GM12891 (cell line): ENCODE data around the gene SCAP.
"Not testable (repeated sequence)": the region's sequence is repeated elsewhere in the genome, so short reads cannot be mapped to it uniquely, and the experiment has no call there.

Experiments
- DNase-seq: peaks from one replicate; pipeline ENCODE4 v3.0.0; 2011; ENCODE audit warnings: low spot score; ENCODE audit not compliant: insufficient read length
- FAIRE-seq: peaks from 2 replicates; lab custom pipeline; 2011; peaks lifted over from hg19 to GRCh38; lab: Jason Lieb, UNC
- PAX5 ChIP-seq: IDR thresholded peaks from 2 replicates; pipeline ENCODE4 v1.6.1; 2011; ENCODE audit warnings: low read length, moderate library complexity, mild to moderate bottlenecking; ENCODE audit not compliant: insufficient read depth, severe bottlenecking
- POLR2A ChIP-seq: IDR thresholded peaks from 2 replicates; pipeline ENCODE4 v1.6.1; 2011; ENCODE audit warnings: low read depth, low read length, control low read depth
- POLR2AphosphoS5 ChIP-seq: IDR thresholded peaks from 2 replicates; pipeline ENCODE4 v1.6.1; 2011; ENCODE audit warnings: low read depth, low read length, control low read depth
- POU2F2 ChIP-seq: IDR thresholded peaks from 2 replicates; pipeline ENCODE4 v1.6.1; 2011; ENCODE audit warnings: low read depth, mild to moderate bottlenecking, control low read depth, low read length, moderate library complexity
- SPI1 ChIP-seq: IDR thresholded peaks from 2 replicates; pipeline ENCODE4 v1.6.1; 2011; ENCODE audit warnings: low read depth, low read length, control low read depth
- TAF1 ChIP-seq: IDR thresholded peaks from 2 replicates; pipeline ENCODE4 v1.6.1; 2011; ENCODE audit warnings: low read depth, low read length, control low read depth

The SCAP gene

DNA sequence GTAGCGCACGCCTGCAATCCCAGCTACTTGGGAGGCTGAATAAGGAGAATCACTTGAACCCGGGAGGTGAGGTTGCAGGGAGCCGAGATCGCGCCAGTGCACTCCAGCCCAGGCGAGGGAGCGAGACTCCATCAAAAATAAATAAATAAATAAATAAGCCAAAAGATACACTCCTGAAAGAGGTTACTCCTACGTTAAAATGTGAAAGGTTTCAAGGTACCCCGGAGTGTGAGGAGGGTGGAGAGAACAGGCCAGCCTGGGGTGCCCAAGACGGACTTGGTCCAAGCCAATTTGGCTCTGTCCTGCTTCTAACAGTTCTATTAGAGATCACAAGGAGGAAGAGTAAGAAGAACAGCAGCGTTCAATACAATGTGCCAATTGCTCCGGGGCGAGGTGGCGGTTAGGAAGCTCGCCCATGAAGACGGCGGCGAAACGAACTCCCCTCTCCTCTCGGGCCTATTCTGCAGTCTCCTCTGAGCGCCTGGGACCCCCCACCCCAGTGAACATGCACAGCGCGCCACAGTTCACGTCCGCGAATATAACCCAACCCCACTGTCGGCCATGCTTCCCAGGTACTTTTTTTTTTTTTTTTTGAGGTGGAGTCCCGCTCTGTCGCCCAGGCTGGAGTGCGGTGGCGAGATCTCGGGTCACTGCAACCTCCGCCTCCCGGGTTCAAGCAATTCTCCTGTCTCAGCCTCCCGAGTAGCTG is 36.8 kb upstream of the SCAP start:
- DNase-seq (no peak), FAIRE-seq (no peak)
- no peak; the same call in 1 of the 2 replicates for TF ChIP-seq POLR2AphosphoS5
- TF ChIP-seq PAX5 = no peak
- no peak; the same call in 1 of the 2 replicates for TF ChIP-seq TAF1
- no peak for TF ChIP-seq POU2F2
- TF ChIP-seq SPI1 = no peak
- no peak; the same call in 1 of the 2 replicates for TF ChIP-seq POLR2A

DNA sequence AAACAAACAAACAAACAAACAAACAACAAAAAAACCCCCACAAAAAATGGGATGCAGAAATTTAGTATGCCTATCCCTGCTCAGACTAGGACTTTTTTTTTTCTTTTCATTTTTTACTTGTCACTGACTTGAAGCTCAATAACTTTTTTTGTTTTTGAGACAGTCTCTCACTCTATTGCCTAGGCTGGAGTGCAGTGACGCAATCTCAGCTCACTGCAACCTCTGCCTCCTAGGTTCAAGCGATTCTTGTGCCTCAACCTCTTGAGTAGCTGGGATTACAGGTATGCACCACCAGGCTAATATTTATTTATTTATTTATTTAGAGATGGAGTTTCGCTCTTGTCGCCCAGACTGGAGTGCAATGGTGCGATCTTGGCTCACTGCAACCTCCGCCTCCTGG is 29.5 kb upstream of the SCAP start:
- not testable (repeated sequence) for FAIRE-seq, DNase-seq

DNA sequence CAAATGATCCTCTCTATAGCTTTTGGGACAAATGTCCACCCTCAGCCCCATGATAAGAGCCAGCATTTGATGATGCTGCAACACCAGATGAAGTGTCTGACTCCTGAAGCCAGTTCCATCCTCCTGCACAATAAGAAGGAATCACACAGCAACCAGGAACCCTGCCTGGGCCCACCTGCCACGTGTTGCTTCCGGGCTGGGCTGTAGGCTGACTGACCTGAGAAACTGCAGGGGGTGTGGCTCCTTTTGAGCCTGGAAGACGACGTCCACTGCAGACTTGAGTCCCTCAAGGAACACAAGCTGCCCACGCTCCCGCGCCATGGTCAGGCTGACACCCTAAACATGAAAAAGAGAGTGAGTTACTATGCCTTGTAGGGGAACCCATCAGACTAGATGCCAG is 28.4 kb upstream of the SCAP start:
- no peak for FAIRE-seq
- DNase-seq = no peak
- no peak for TF ChIP-seq POU2F2
- TF ChIP-seq SPI1 = no peak
- no peak for TF ChIP-seq PAX5
- no peak for TF ChIP-seq TAF1
- no peak for TF ChIP-seq POLR2A
- no peak for TF ChIP-seq POLR2AphosphoS5

DNA sequence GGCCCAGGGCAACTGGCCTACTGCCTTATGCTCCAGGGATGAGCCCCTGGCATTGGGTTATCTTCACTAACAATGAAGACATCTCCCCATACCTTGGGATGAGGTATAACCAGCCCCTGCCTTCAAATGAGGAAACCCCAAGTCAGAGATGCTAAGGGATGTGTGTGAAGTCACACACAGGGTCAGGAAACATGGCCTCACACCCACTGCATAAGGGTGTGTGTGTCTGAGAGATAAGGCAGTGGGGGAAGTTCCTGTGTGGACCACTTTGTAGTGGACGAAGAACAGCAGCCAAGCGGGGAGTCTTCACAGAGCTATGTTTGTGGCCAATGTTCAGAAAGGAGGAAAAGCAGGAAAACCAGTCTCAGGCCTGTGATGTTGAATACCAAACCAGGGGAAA is 27.3 kb upstream of the SCAP start:
- no peak for TF ChIP-seq TAF1
- TF ChIP-seq POLR2AphosphoS5 = no peak
- TF ChIP-seq POLR2A = no peak
- TF ChIP-seq POU2F2 = no peak
- no peak for TF ChIP-seq PAX5
- TF ChIP-seq SPI1 = no peak
- no peak for FAIRE-seq

DNA sequence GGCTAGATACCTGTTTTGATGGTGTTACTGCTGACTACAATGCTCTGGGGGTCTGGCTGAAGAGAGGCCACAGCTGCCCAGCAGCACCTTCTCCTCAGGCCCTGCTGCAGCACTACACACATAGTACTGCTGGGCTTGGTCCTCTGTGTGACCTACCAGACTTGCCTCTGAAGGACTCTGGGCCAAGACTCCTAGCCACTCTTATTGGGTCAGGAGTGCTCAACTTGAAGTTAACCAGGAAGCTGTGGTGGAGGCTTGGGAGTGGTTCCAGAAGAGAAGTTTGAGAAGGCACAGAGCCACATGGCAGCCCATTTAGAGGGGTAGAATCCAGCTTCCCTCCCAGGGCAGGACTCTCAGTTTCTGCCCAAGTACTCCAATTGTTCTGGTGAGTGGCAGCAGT is 21.2 kb upstream of the SCAP start:
- DNase-seq (no peak), FAIRE-seq (no peak)
- TF ChIP-seq POLR2AphosphoS5 (no peak), TAF1 (no peak), PAX5 (no peak), POLR2A (no peak), SPI1 (no peak), POU2F2 (no peak)

More for the DNA sequence above, 27.3 kb upstream of the SCAP start:
- no peak for DNase-seq

DNA sequence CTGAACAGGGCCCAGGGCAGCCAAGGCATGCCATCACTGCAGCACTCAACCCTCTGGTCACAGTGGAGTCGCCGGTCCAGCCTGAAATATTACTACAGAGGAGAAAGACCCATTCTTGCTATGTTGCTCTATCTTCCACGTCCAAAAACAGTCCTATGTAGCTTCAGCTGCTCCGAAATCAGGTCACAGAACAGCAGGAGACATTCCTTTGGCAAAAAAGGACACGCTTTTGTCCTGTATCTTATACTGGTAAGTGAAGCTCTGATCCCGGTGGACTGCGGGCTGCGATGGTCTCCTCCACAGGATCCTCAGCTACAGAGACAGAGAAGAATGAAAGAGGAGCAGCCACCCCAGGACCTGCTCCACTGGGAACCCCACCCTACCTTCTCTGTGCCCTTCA is 20.1 kb upstream of the SCAP start:
- FAIRE-seq (no peak), DNase-seq (no peak)
- TF ChIP-seq PAX5 (no peak), POLR2AphosphoS5 (no peak), TAF1 (no peak), POLR2A (no peak), POU2F2 (no peak), SPI1 (no peak)

DNA sequence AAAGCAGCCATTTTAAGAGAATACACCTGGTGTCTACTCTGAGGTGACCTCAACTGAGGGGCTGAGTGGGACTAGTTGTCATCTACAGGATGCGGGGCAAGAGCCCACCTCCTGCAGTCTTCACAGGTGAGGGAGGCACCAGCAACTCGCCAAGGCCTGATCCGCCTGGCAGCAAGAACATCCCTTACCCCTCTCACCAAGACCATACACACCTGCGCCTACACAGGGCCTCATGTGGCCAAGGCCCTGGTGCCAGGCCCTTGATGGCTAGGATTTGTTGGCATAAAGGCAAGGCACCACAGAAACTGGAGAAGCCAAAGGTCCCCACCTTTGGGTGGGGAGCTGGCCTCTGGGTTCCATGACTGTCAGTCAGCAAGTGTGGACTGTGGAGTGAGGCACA is 19.4 kb upstream of the SCAP start:
- no peak for FAIRE-seq
- no peak for TF ChIP-seq POLR2AphosphoS5
- TF ChIP-seq POLR2A = no peak
- TF ChIP-seq SPI1 = no peak
- TF ChIP-seq POU2F2 = no peak
- TF ChIP-seq TAF1 = no peak
- no peak for TF ChIP-seq PAX5
- no peak for DNase-seq

DNA sequence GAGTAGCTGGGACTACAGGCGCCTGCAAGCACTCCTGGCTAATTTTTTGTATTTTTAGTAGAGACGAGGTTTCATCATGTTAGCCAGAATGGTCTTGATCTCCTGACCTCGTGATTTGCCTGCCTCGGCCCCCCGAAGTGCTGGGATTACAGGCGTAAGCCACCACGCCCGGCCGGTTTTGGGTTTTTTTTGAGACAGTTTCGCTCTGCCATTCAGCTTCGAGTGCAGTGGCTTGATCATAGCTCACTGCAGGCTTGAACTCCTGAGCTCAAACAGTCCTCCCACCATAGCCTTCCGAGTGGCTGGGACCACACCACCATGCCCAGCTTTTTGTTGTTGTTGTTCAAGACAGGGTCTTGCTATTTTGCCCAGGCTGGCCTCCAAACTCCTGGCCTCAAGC is 16.0 kb upstream of the SCAP start:
- TF ChIP-seq TAF1 (no peak), POU2F2 (no peak), POLR2A (no peak), SPI1 (no peak), POLR2AphosphoS5 (no peak), PAX5 (no peak)
- no peak for FAIRE-seq
- DNase-seq = no peak

DNA sequence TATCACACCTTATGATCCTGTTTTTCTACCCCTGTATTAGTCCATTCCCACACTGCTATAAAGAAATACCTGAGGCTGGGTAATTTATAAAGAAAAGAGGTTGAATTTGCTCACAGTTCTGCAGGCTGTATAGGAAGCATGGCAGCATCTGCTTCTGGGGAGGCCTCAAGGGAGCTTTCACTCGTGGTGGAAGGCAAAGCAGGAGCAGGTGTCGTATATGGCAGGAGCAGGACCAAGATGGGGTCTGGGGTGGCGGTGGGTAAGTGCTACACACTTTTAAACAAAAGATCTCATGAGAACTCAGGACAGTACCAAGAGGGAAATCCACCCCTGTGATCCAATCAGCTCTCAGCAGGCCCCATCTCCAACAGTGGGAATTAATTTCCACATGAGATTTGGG is 15.4 kb upstream of the SCAP start:
- FAIRE-seq (no peak), DNase-seq (no peak)
- TF ChIP-seq PAX5 (no peak), POLR2AphosphoS5 (no peak), POU2F2 (no peak), TAF1 (no peak), SPI1 (no peak), POLR2A (no peak)

DNA sequence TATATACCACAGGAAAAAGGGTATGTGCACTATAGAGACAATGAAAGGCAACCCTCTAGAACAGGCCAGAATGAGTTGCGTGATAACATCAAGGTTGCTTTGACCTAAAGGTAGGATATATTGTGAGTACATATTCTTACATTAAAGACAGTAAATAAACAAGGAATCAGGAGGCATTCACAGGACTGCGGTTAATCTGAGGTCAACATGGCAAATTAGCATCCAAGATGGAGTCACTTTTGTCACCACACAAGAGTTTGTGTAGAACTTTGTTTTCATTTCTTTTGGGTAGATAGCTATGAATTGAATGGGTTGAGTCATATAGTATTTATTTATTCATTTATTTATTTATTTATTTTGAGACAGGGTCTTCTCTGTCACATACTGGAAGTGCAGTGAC is 11.5 kb upstream of the SCAP start:
- no peak for TF ChIP-seq TAF1
- TF ChIP-seq POLR2AphosphoS5 = no peak
- TF ChIP-seq SPI1 = no peak
- no peak for TF ChIP-seq POLR2A
- TF ChIP-seq POU2F2 = no peak
- no peak for TF ChIP-seq PAX5
- no peak for DNase-seq
- FAIRE-seq = no peak
